AG09309 (cell line): ENCODE results near the gene PPP2R5D.
A peak's percentile ranks its signal among the peaks of the same experiment; 100 is the strongest.

Experiments
- DNase-seq: peaks from one replicate; pipeline ENCODE4 v3.0.0-alpha.2; 2010; ENCODE audit warnings: low read depth
- H3K4me3 ChIP-seq: 2 replicates; pipeline ENCODE4 v1.5.1; 2011; ENCODE audit warnings: mild to moderate bottlenecking, low read depth, low read length, moderate library complexity; ENCODE audit not compliant: control insufficient read depth
- CTCF ChIP-seq: IDR thresholded peaks from 2 replicates; pipeline ENCODE4 v1.5.1; 2011; ENCODE audit warnings: mild to moderate bottlenecking, low read depth, low read length, inconsistent platforms; ENCODE audit not compliant: insufficient read depth, control insufficient read depth; ENCODE audit errors: missing control alignments

PPP2R5D gene

GRCh38 chr6:42984001-42984923, at the start of gene PPP2R5D:
PPP2R5D (plus strand) TSS chr6:42984570; CDS start chr6:42984678, 108 bp downstream.
- no peak for TF ChIP-seq CTCF
- DNase-seq = peak; percentile 95
- peak within 1 kb of the TSS; percentile 68 for H3K4me3 ChIP-seq

GRCh38 chr6:42935322-42935721, 49.0 kb upstream of the PPP2R5D start:
- no peak overlapping the region for H3K4me3 ChIP-seq
- DNase-seq = no peak
- TF ChIP-seq CTCF = no peak

GRCh38 chr6:42936398-42936797, 48.0 kb upstream of the PPP2R5D start:
- no peak for DNase-seq
- no peak for TF ChIP-seq CTCF
- no peak overlapping the region for H3K4me3 ChIP-seq

GRCh38 chr6:42937548-42938427, 46.6 kb upstream of the PPP2R5D start:
- no peak for DNase-seq
- no peak for TF ChIP-seq CTCF

GRCh38 chr6:42938428-42938796, 46.0 kb upstream of the PPP2R5D start:
- no peak for DNase-seq
- TF ChIP-seq CTCF = no peak
- no peak overlapping the region for H3K4me3 ChIP-seq

More at GRCh38 chr6:42937548-42938427, 46.6 kb upstream of the PPP2R5D start:
- H3K4me3 ChIP-seq = no peak overlapping the region

GRCh38 chr6:42938987-42939809, 45.2 kb upstream of the PPP2R5D start:
- no peak for DNase-seq
- no peak overlapping the region for H3K4me3 ChIP-seq
- no peak for TF ChIP-seq CTCF
